ENCODE results near the gene SRRD.
A peak's percentile ranks its signal among the peaks of the same experiment; 100 is the strongest.
"Not testable (repeated sequence)": the region's sequence is repeated elsewhere in the genome, so short reads cannot be mapped to it uniquely, and the experiment has no call there.

SRRD gene

GRCh38 chr22:26483439-26484359 lies at the start of gene SRRD, which contains the start of gene HPS4:
SRRD (plus strand) TSS chr22:26483877; CDS start chr22:26483891, 14 bp downstream.
HPS4 (minus strand) TSS chr22:26483783; CDS start chr22:26481762, 2,021 bp downstream.
- peak; percentile 61 for DNase-seq (ENCODE audit: low read depth, low spot score)
- Histone ChIP-seq H3K27ac (ENCODE audit: low read length) (no peak within 1 kb of the TSS), H3K4me1 (ENCODE audit: control insufficient read depth, insufficient read depth, low read length) (peaks cover 1% of the 10 kb centered on the region; the same call in 1 of the 2 replicates), H3K9me3 (ENCODE audit: control insufficient read depth, insufficient read depth, low read length) (no peaks in the 10 kb centered on the region), H3K27me3 (ENCODE audit: control insufficient read depth, insufficient read depth, low read length) (no peaks in the 10 kb centered on the region), H3K4me3 (ENCODE audit: low read length) (peak within 1 kb of the TSS; percentile 82), H3K36me3 (ENCODE audit: control insufficient read depth, insufficient read depth, low read length) (no peaks in the 10 kb centered on the region; the same call in 1 of the 2 replicates)
- no CpG with 5 or more reads among the region's 85 CpGs for WGBS (ENCODE audit: insufficient coverage, insufficient read length)

- Histone ChIP-seq H3K36me3 (ENCODE audit: control insufficient read depth, insufficient read depth, low read length) (peaks cover 9% of the 10 kb centered on the region; the same call in 1 of the 2 replicates), H3K4me3 (ENCODE audit: low read length) (no peak overlapping the region), H3K27ac (ENCODE audit: low read length) (no peak overlapping the region), H3K27me3 (ENCODE audit: control insufficient read depth, insufficient read depth, low read length) (no peaks in the 10 kb centered on the region), H3K4me1 (ENCODE audit: control insufficient read depth, insufficient read depth, low read length) (no peaks in the 10 kb centered on the region), H3K9me3 (ENCODE audit: control insufficient read depth, insufficient read depth, low read length) (no peaks in the 10 kb centered on the region)
- no CpG with 5 or more reads among the region's 11 CpGs for WGBS (ENCODE audit: insufficient coverage, insufficient read length)
- DNase-seq (ENCODE audit: low read depth, low spot score): no peak
These were observed 48.2 kb upstream of the SRRD start for GRCh38 chr22:26435327-26436093.

- Histone ChIP-seq H3K4me1 (ENCODE audit: control insufficient read depth, insufficient read depth, low read length) (no peaks in the 10 kb centered on the region), H3K27me3 (ENCODE audit: control insufficient read depth, insufficient read depth, low read length) (no peaks in the 10 kb centered on the region), H3K36me3 (ENCODE audit: control insufficient read depth, insufficient read depth, low read length) (peaks cover 9% of the 10 kb centered on the region; the same call in 1 of the 2 replicates), H3K27ac (ENCODE audit: low read length) (no peak overlapping the region), H3K4me3 (ENCODE audit: low read length) (no peak overlapping the region), H3K9me3 (ENCODE audit: control insufficient read depth, insufficient read depth, low read length) (no peaks in the 10 kb centered on the region)
- no CpG with 5 or more reads among the region's 11 CpGs for WGBS (ENCODE audit: insufficient coverage, insufficient read length)
- DNase-seq (ENCODE audit: low read depth, low spot score): no peak
These were observed 46.7 kb upstream of the SRRD start for GRCh38 chr22:26436903-26437515.

GRCh38 chr22:26437694-26438392 lies 45.8 kb upstream of the SRRD start:
- no CpG with 5 or more reads among the region's 14 CpGs for WGBS (ENCODE audit: insufficient coverage, insufficient read length)
- H3K4me1 ChIP-seq (ENCODE audit: control insufficient read depth, insufficient read depth, low read length): no peaks in the 10 kb centered on the region; the same call in 1 of the 2 replicates
- H3K36me3 ChIP-seq (ENCODE audit: control insufficient read depth, insufficient read depth, low read length): peaks cover 9% of the 10 kb centered on the region; the same call in 1 of the 2 replicates
- no peaks in the 10 kb centered on the region for H3K9me3 ChIP-seq (ENCODE audit: control insufficient read depth, insufficient read depth, low read length)
- no peak for DNase-seq (ENCODE audit: low read depth, low spot score)
- no peak overlapping the region for H3K4me3 ChIP-seq (ENCODE audit: low read length)
- no peaks in the 10 kb centered on the region for H3K27me3 ChIP-seq (ENCODE audit: control insufficient read depth, insufficient read depth, low read length)
- no peak overlapping the region for H3K27ac ChIP-seq (ENCODE audit: low read length)

GRCh38 chr22:26438776-26439175 lies 44.9 kb upstream of the SRRD start:
- not testable (repeated sequence) for H3K27ac ChIP-seq (ENCODE audit: low read length); DNase-seq (ENCODE audit: low read depth, low spot score); H3K9me3 ChIP-seq (ENCODE audit: control insufficient read depth, insufficient read depth, low read length); H3K27me3 ChIP-seq (ENCODE audit: control insufficient read depth, insufficient read depth, low read length); H3K4me1 ChIP-seq (ENCODE audit: control insufficient read depth, insufficient read depth, low read length); H3K4me3 ChIP-seq (ENCODE audit: low read length); H3K36me3 ChIP-seq (ENCODE audit: control insufficient read depth, insufficient read depth, low read length)
- WGBS (ENCODE audit: insufficient coverage, insufficient read length): no CpG with 5 or more reads among the region's 3 CpGs

GRCh38 chr22:26439559-26439958 lies 44.1 kb upstream of the SRRD start:
- H3K4me3 ChIP-seq (ENCODE audit: low read length): no peak overlapping the region
- no peaks in the 10 kb centered on the region for H3K36me3 ChIP-seq (ENCODE audit: control insufficient read depth, insufficient read depth, low read length)
- DNase-seq (ENCODE audit: low read depth, low spot score): no peak
- H3K4me1 ChIP-seq (ENCODE audit: control insufficient read depth, insufficient read depth, low read length): no peaks in the 10 kb centered on the region; the same call in 1 of the 2 replicates
- no peaks in the 10 kb centered on the region for H3K27me3 ChIP-seq (ENCODE audit: control insufficient read depth, insufficient read depth, low read length)
- WGBS (ENCODE audit: insufficient coverage, insufficient read length): no CpG with 5 or more reads among the region's 3 CpGs
- no peaks in the 10 kb centered on the region for H3K9me3 ChIP-seq (ENCODE audit: control insufficient read depth, insufficient read depth, low read length)
- H3K27ac ChIP-seq (ENCODE audit: low read length): no peak overlapping the region

GRCh38 chr22:26442086-26442756 lies 41.5 kb upstream of the SRRD start:
- H3K36me3 ChIP-seq (ENCODE audit: control insufficient read depth, insufficient read depth, low read length): no peaks in the 10 kb centered on the region
- no peaks in the 10 kb centered on the region for H3K9me3 ChIP-seq (ENCODE audit: control insufficient read depth, insufficient read depth, low read length)
- H3K4me3 ChIP-seq (ENCODE audit: low read length): no peak overlapping the region
- H3K27ac ChIP-seq (ENCODE audit: low read length): no peak overlapping the region
- H3K27me3 ChIP-seq (ENCODE audit: control insufficient read depth, insufficient read depth, low read length): no peaks in the 10 kb centered on the region
- DNase-seq (ENCODE audit: low read depth, low spot score): no peak
- no peaks in the 10 kb centered on the region; the same call in 1 of the 2 replicates for H3K4me1 ChIP-seq (ENCODE audit: control insufficient read depth, insufficient read depth, low read length)
- WGBS (ENCODE audit: insufficient coverage, insufficient read length): no CpG with 5 or more reads among the region's 4 CpGs

- no peak for DNase-seq (ENCODE audit: low read depth, low spot score)
These were observed 39.6 kb upstream of the SRRD start for GRCh38 chr22:26443901-26444690.

GRCh38 chr22:26444777-26445176 lies 38.9 kb upstream of the SRRD start:
- Histone ChIP-seq H3K4me1 (ENCODE audit: control insufficient read depth, insufficient read depth, low read length) (no peaks in the 10 kb centered on the region; the same call in 1 of the 2 replicates), H3K27me3 (ENCODE audit: control insufficient read depth, insufficient read depth, low read length) (no peaks in the 10 kb centered on the region), H3K36me3 (ENCODE audit: control insufficient read depth, insufficient read depth, low read length) (no peaks in the 10 kb centered on the region), H3K9me3 (ENCODE audit: control insufficient read depth, insufficient read depth, low read length) (no peaks in the 10 kb centered on the region), H3K27ac (ENCODE audit: low read length) (no peak overlapping the region), H3K4me3 (ENCODE audit: low read length) (no peak overlapping the region)
- no CpG with 5 or more reads among the region's 8 CpGs for WGBS (ENCODE audit: insufficient coverage, insufficient read length)
- no peak for DNase-seq (ENCODE audit: low read depth, low spot score)

More at GRCh38 chr22:26443901-26444690, 39.6 kb upstream of the SRRD start:
- Histone ChIP-seq H3K27ac (ENCODE audit: low read length) (no peak overlapping the region), H3K27me3 (ENCODE audit: control insufficient read depth, insufficient read depth, low read length) (no peaks in the 10 kb centered on the region), H3K9me3 (ENCODE audit: control insufficient read depth, insufficient read depth, low read length) (no peaks in the 10 kb centered on the region), H3K4me3 (ENCODE audit: low read length) (no peak overlapping the region), H3K4me1 (ENCODE audit: control insufficient read depth, insufficient read depth, low read length) (no peaks in the 10 kb centered on the region; the same call in 1 of the 2 replicates), H3K36me3 (ENCODE audit: control insufficient read depth, insufficient read depth, low read length) (no peaks in the 10 kb centered on the region)
- WGBS (ENCODE audit: insufficient coverage, insufficient read length): no CpG with 5 or more reads among the region's 16 CpGs
